GM12801 (cell line): ENCODE measurements around the gene PADI4.

ENCODE experiments used
- TF ChIP-seq, protein P1 (sequence below): IDR thresholded peaks from one replicate; pipeline ENCODE4 v1.5.1; 2011; ENCODE audit warnings: control low read depth; ENCODE audit not compliant: insufficient read length; ENCODE audit errors: extremely low read depth

Gene PADI4

DNA sequence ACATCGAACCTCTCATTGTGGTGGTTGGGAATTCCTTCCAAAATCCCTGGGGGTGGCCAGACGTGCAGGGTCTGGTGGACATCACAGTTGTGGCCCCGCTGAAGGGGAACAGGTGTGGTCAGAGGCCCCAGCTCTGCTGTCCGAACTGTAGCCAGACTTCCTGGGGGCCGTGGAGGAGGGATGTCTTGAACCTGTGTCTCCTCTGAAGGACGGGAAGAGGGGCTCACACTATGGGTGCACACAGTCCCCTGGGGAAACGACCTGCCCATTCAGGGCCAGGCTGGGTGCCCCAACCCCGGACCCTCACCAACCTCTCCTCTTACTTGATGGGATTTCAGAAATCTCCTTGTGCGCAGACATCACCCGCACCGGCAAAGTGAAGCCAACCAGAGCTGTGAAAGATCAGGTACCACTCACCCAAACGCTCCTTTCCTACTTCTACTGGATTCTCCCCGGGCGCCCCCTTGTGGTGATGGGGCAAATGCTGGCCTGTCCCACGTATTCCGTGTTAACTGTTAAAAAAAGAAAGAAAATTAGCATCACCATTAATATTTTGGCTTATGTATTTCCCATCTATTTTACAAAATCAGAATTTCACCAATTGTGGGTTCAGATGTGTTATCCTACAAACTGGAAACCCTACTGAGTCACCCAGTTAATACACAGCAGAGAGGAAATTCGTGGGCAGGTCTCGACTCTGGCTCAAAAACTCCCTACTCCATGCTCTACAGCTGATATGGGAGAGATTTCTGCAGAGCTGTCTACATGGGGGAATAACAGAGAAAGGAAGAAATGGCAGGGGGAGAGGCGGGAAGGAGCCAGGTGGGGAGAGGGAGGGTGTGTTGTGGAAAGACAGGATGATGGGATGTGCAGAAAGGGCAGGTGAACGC lies 28.1 kb downstream of the PADI4 start:
- TF ChIP-seq, protein P1, sequence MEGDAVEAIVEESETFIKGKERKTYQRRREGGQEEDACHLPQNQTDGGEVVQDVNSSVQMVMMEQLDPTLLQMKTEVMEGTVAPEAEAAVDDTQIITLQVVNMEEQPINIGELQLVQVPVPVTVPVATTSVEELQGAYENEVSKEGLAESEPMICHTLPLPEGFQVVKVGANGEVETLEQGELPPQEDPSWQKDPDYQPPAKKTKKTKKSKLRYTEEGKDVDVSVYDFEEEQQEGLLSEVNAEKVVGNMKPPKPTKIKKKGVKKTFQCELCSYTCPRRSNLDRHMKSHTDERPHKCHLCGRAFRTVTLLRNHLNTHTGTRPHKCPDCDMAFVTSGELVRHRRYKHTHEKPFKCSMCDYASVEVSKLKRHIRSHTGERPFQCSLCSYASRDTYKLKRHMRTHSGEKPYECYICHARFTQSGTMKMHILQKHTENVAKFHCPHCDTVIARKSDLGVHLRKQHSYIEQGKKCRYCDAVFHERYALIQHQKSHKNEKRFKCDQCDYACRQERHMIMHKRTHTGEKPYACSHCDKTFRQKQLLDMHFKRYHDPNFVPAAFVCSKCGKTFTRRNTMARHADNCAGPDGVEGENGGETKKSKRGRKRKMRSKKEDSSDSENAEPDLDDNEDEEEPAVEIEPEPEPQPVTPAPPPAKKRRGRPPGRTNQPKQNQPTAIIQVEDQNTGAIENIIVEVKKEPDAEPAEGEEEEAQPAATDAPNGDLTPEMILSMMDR = no peak

GRCh38 chr1:17338706-17339493 lies 30.9 kb downstream of the PADI4 start:
- TF ChIP-seq, protein P1 = no peak

DNA sequence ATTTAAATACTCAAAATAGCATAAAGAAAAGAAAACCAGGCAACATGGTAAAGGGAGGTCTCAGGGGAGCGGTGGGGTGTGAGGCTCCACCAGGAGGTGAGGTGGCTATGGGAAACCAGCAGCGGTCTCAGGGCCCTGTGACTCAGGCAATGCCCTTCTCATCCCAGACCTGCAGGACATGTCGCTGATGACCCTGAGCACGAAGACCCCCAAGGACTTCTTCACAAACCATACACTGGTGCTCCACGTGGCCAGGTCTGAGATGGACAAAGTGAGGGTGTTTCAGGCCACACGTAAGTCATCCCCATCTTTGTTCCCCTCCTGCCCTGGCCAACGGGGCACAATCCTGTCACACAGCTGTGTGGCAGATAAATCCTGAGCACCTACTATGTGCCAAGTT lies 31.5 kb downstream of the PADI4 start:
- TF ChIP-seq, protein P1 = no peak

DNA sequence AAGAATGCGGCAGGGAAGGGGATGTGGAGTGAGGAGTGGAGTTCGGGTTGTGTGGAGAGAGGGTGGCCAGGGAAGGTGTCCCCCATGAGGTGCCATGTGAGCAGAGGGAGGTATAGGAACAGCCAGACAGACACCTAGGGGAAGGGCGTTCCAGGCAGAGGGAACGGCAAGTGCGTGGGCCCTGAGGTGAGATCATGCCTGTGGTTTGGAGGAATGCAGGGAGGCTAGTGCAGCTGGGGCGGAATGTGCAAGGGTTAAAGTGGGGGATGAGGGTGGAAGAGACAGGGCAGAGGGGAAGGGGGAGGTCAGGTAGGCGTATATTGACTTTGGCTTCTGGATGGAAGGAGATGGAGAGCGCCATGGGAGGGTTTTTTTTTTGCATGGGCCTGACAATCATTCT lies 32.4 kb downstream of the PADI4 start:
- TF ChIP-seq, protein P1 = no peak

GRCh38 chr1:17342014-17342441 lies 34.0 kb downstream of the PADI4 start:
- TF ChIP-seq, protein P1 = no peak

DNA sequence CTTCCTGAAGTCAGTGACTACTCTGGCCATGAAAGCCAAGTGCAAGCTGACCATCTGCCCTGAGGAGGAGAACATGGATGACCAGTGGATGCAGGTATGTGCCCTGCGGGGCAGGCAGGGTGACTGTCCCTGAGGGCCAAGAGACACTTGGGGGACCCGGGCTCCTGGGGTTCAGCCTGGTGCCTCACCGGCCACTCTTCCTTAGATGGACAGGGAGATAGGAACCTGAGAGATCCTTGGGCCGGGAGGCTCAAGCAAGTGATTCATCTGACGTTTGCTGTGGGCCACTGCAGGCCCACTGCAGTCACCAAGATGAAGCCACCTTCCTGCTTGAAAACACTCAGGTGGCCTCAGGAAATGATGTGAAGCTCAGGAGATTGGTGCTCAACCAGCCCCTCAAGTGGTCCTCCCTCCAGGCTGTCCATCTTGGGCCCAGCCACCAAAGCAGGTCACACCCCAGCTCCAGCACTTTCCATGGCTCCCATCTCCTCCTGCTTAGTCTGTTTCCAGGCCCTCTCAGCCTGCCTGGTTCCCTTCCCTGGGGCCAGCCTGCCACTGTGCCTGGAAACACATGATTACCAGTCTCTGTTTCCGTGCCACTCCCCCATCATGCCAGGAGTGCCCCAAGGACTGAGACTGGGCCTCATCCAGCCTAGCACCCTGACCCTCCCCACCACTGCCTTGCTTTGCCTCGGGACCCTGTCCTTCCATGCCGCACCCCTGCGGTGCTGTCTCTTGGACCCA lies 38.2 kb downstream of the PADI4 start:
- TF ChIP-seq, protein P1 = no peak
